ENCODE measurements around the gene LCMT1.
A peak's percentile ranks its signal among the peaks of the same experiment; 100 is the strongest.

LCMT1 gene

GRCh38 chr16:25184771-25185170 is 73.2 kb downstream of the LCMT1 start:
- DNase-seq (ENCODE audit: low read depth), result no peak
- H3K4me3 ChIP-seq (ENCODE audit: control insufficient read depth, low read depth, low read length), result no peak overlapping the region
- no peak for TF ChIP-seq CTCF (IDR thresholded peaks at IDR 0.05; ENCODE audit: control insufficient read depth, insufficient read depth, low read depth, low read length, missing control alignments)

- no peak overlapping the region for H3K4me3 ChIP-seq (ENCODE audit: control insufficient read depth, low read depth, low read length)
- no peak for DNase-seq (ENCODE audit: low read depth)
- no peak for TF ChIP-seq CTCF (IDR thresholded peaks at IDR 0.05; ENCODE audit: control insufficient read depth, insufficient read depth, low read depth, low read length, missing control alignments)
Observed at GRCh38 chr16:25187491-25187795, 75.9 kb downstream of the LCMT1 start.

- no peak overlapping the region for H3K4me3 ChIP-seq (ENCODE audit: control insufficient read depth, low read depth, low read length)
- TF ChIP-seq CTCF (IDR thresholded peaks at IDR 0.05; ENCODE audit: control insufficient read depth, insufficient read depth, low read depth, low read length, missing control alignments), result no peak
Observed at GRCh38 chr16:25189305-25189704, 77.8 kb downstream of the LCMT1 start.

GRCh38 chr16:25192096-25192495 is 80.6 kb downstream of the LCMT1 start:
- no peak overlapping the region for H3K4me3 ChIP-seq (ENCODE audit: control insufficient read depth, low read depth, low read length)
- DNase-seq (ENCODE audit: low read depth), result peak; percentile 33
- TF ChIP-seq CTCF (IDR thresholded peaks at IDR 0.05; ENCODE audit: control insufficient read depth, insufficient read depth, low read depth, low read length, missing control alignments), result no peak

More at GRCh38 chr16:25189305-25189704, 77.8 kb downstream of the LCMT1 start:
- DNase-seq (ENCODE audit: low read depth), result no peak

GRCh38 chr16:25194273-25194878 is 82.8 kb downstream of the LCMT1 start:
- no peak overlapping the region for H3K4me3 ChIP-seq (ENCODE audit: control insufficient read depth, low read depth, low read length)
- TF ChIP-seq CTCF (IDR thresholded peaks at IDR 0.05; ENCODE audit: control insufficient read depth, insufficient read depth, low read depth, low read length, missing control alignments), result no peak
- no peak for DNase-seq (ENCODE audit: low read depth)

- no peak for DNase-seq (ENCODE audit: low read depth)
- H3K4me3 ChIP-seq (ENCODE audit: control insufficient read depth, low read depth, low read length), result no peak overlapping the region
- TF ChIP-seq CTCF (IDR thresholded peaks at IDR 0.05; ENCODE audit: control insufficient read depth, insufficient read depth, low read depth, low read length, missing control alignments), result no peak
Observed at GRCh38 chr16:25198021-25198420, 86.5 kb downstream of the LCMT1 start.

- H3K4me3 ChIP-seq (ENCODE audit: control insufficient read depth, low read depth, low read length), result no peak overlapping the region
- TF ChIP-seq CTCF (IDR thresholded peaks at IDR 0.05; ENCODE audit: control insufficient read depth, insufficient read depth, low read depth, low read length, missing control alignments), result no peak
- DNase-seq (ENCODE audit: low read depth), result no peak
Observed at GRCh38 chr16:25199457-25199856, 87.9 kb downstream of the LCMT1 start.
